Left colon (tissue), 2 donors: ENCODE data around the gene SFRP4. TPM values are rescaled to one million over a fixed set of nuclear protein-coding genes. Genes with fewer than 3 reads are reported as not detected.
A peak's percentile ranks its signal among the peaks of the same experiment; 100 is the strongest.
"Not testable (repeated sequence)": the region's sequence is repeated elsewhere in the genome, so short reads cannot be mapped to it uniquely, and the experiment has no call there.

ENCODE experiments used
- ATAC-seq: fragments of 200-7000 bp; cut with Tn5 transposase; one replicate; pipeline ENCODE4 v1.9.1; 2020; ENCODE audit warnings: mild to moderate bottlenecking, moderate library complexity
- DNase-seq, 2 donors: peaks; one replicate each; pipeline ENCODE4 v3.0.0-alpha.2; 2020
- intact Hi-C, 2 donors: fragments of 100-400 bp; cut with DNase I in 1 of 2; cut with micrococcal nuclease in 1 of 2; formaldehyde crosslinking; loops; one replicate each; pipeline versions ENCODE4 v1.11.2 to v1.14.0; 2022; cut with DNase I, micrococcal nuclease
- long read RNA-seq: library from polyadenylated mRNA; unstranded; transcript quantifications from one replicate; pipeline ENCODE4 v2.0.0, GENCODE V29; 2021
- total RNA-seq, 2 donors: library from RNA; stranded (reverse); fragmentation: NEBNext Ultra II Directional; extraction: Animal tissue kit (Norgen Biotek cat#: 25700); gene quantifications; one replicate each; pipeline ENCODE4 v1.2.1, GENCODE V29; 2021
- donor health status: DM: no; HTN: no; CAD: no.
- donor health status: DM: yes; HTN: yes; CAD: no.

The SFRP4 gene
- total RNA-seq, result under 1 TPM; 0.39 to 0.43 TPM
- long read RNA-seq, partial matches to known transcripts, result 0 of 3 reads
- long read RNA-seq, other reads (novel, unspliced or antisense), result 0 of 3 reads

- intact Hi-C loops, result no loop called here
- DNase-seq, result peak; percentile 24 to 43
- peak; percentile 54 for ATAC-seq
These were observed at the start of gene SFRP4 for GRCh38 chr7:37916673-37917660. TSS of gene SFRP4 (minus strand) at chr7:37916817. CDS start at chr7:37916537, 280 bp downstream.

GRCh38 chr7:37964196-37964595, 47.6 kb upstream of the SFRP4 start:
- no peak for ATAC-seq

GRCh38 chr7:37961251-37961650, 44.6 kb upstream of the SFRP4 start:
- no peak for ATAC-seq
- DNase-seq, result no peak
- intact Hi-C loops, result no loop called here

More at GRCh38 chr7:37964196-37964595, 47.6 kb upstream of the SFRP4 start:
- DNase-seq, result no peak
- intact Hi-C loops, result no loop called here

- no peak for ATAC-seq
- intact Hi-C loops, result no loop called here
These were observed 43.9 kb upstream of the SFRP4 start for GRCh38 chr7:37960483-37960882.

GRCh38 chr7:37957221-37957970, 40.8 kb upstream of the SFRP4 start:
- intact Hi-C loops, result no loop called here
- no peak for DNase-seq
- no peak for ATAC-seq

More at GRCh38 chr7:37960483-37960882, 43.9 kb upstream of the SFRP4 start:
- DNase-seq, result no peak

GRCh38 chr7:37956791-37957190, 40.2 kb upstream of the SFRP4 start:
- ATAC-seq (no peak), DNase-seq (no peak)
- intact Hi-C loops, result no loop called here

GRCh38 chr7:37954217-37954616, 37.6 kb upstream of the SFRP4 start:
- DNase-seq, ATAC-seq, intact Hi-C loops: not testable (repeated sequence)

GRCh38 chr7:37952240-37952639, 35.6 kb upstream of the SFRP4 start:
- DNase-seq, result no peak
- intact Hi-C loops, result no loop called here
- no peak for ATAC-seq

GRCh38 chr7:37947941-37948210, 31.3 kb upstream of the SFRP4 start:
- intact Hi-C loops, result no loop called here
- DNase-seq (no peak), ATAC-seq (no peak)

GRCh38 chr7:37947138-37947940, 30.7 kb upstream of the SFRP4 start:
- ATAC-seq, result no peak
- intact Hi-C loops, result no loop called here

GRCh38 chr7:37945336-37945735, 28.7 kb upstream of the SFRP4 start:
- no peak for DNase-seq
- no peak for ATAC-seq
- intact Hi-C loops, result no loop called here

More at GRCh38 chr7:37947138-37947940, 30.7 kb upstream of the SFRP4 start:
- DNase-seq, result no peak

GRCh38 chr7:37944737-37945054, 28.1 kb upstream of the SFRP4 start:
- DNase-seq (no peak), ATAC-seq (no peak)
- intact Hi-C loops, result no loop called here

GRCh38 chr7:37943905-37944736, 27.5 kb upstream of the SFRP4 start:
- intact Hi-C loops, result no loop called here
- ATAC-seq, result no peak
- no peak for DNase-seq

GRCh38 chr7:37942934-37943610, 26.5 kb upstream of the SFRP4 start:
- DNase-seq (peak; percentile 75 to 84), ATAC-seq (peak; percentile 98)
- intact Hi-C loops, result no loop called here

- ATAC-seq, result no peak
- intact Hi-C loops, result no loop called here
- DNase-seq, result no peak
These were observed 16.5 kb upstream of the SFRP4 start for GRCh38 chr7:37933018-37933566.

GRCh38 chr7:37932543-37932942, 15.9 kb upstream of the SFRP4 start:
- no peak for DNase-seq
- no peak for ATAC-seq
- intact Hi-C loops, result no loop called here

- DNase-seq, result no peak
- ATAC-seq, result no peak
- intact Hi-C loops, result no loop called here
These were observed 13.8 kb upstream of the SFRP4 start for GRCh38 chr7:37930226-37930948.
